ENCODE results near the gene HDAC4.

DNA sequence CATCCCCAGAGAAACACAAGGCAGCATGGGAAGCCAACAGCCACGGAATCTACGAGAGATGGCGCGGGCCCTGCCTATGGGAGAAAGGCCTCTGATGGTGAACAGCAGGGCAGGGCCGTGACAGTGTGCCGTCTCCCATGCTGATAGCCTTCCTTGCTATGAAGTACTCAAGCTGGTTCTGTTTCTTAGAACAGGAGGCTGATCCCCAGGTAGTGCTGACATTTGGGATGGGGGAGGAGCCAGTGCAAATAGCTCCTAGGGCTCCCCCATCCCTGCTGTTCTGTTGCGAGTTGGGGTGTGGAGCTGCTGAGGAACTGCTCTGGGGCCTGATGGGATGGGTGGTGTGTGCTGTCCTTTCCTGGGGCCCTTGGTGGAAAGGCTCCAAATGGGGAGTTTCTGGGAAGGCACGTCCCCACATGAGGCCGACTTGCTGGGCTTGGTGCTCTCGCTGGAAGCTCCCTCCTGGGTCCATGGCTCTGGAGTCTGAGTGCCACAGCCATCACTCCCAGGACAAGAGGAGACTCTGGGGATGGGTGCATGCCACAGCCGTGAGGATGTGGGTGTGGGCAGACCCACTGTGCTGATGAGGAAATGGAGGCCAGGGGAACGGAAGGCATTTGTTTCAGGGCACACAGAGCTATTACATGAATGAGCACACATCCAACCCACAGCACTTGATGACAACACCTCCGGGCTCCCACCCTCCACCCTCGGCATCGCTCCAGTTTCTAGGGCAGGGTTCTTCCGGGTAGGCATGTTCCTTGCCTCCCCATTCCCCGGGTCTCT is 246.8 kb downstream of the HDAC4 start:
- TF ChIP-seq GATA2 (IDR thresholded peaks at IDR 0.05; ENCODE audit: low read depth, low read length) (no peak), GATA3 (IDR thresholded peaks at IDR 0.05; ENCODE audit: low read depth, low read length) (no peak)

Data from SH-SY5Y (cell line).